HAP-1 (cell line): ENCODE data around the gene WWOX.

Experiments used
- DNase-seq, 2 experiments: peaks; one replicate each; pipeline ENCODE4 v3.0.0-alpha.2; 2016 to 2020; ENCODE audit warnings: low spot score in 2 of 2
- H3K27me3 ChIP-seq: fragments of 250-450 bp; sonication (Bioruptor Pico); 2 replicates; pipeline ENCODE4 v1.5.1; 2020; ENCODE audit warnings: low read depth, mild to moderate bottlenecking, moderate library complexity
- H3K36me3 ChIP-seq: fragments of 250-450 bp; sonication (Bioruptor Pico); replicated peaks from 2 replicates; pipeline ENCODE4 v1.5.1; 2020; ENCODE audit warnings: mild to moderate bottlenecking
- H3K4me1 ChIP-seq: fragments of 250-450 bp; sonication (Bioruptor Pico); 2 replicates; pipeline ENCODE4 v1.5.1; 2020; ENCODE audit warnings: mild to moderate bottlenecking
- H3K4me3 ChIP-seq: fragments of 250-450 bp; sonication (Bioruptor Pico); 2 replicates; pipeline ENCODE4 v1.5.1; 2020; ENCODE audit warnings: mild to moderate bottlenecking, moderate library complexity
- H3K9me3 ChIP-seq: fragments of 250-450 bp; sonication (Bioruptor Pico); 2 replicates; pipeline ENCODE4 v1.5.1; 2020; ENCODE audit warnings: mild to moderate bottlenecking, moderate library complexity
- in situ Hi-C: fragments of 300-500 bp; cut with MboI; formaldehyde crosslinking; loops from 3 replicates; pipeline ENCODE4 v1.14.3; 2020; ENCODE audit warnings: low sequenced_read_pairs, inconsistent platforms, mixed read lengths

WWOX gene

DNA sequence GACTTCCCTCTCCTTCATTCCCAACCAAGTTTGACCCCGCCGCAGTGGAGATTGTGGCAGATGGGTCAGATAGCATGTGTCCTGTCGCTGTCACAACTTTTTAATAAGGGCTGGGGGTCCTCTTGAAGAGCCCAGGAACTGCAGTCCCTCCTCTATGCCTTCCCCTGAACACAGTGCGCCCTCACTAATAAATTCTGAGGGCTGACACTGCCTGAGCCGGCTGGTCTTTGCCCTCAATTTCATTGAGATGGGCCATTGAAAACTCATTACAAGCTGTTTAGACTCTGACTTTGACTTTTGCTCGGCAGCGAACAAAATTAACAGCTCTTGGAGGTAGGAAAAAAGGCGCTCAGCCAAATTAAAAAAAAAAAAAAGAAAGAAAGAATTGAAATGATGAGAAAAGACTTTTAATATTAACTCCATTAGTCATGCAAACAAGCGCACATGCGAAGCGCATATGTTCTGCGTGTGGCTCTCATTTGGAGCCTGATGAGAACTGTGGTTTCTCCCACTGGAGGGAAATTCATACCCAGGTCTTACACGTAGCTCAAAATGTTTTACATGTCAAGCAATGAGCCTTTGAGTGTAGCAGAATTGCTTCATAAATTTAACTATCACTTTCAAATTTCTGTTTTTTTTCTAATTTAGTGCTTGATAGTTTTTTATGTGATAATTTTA, 704.7 kb downstream of the WWOX start:
- Histone ChIP-seq H3K4me1 (no peaks in the 10 kb centered on the region), H3K4me3 (no peak overlapping the region), H3K9me3 (no peaks in the 10 kb centered on the region), H3K27me3 (no peaks in the 10 kb centered on the region), H3K36me3 (no peaks in the 10 kb centered on the region)
- in situ Hi-C loops, result no loop called here
- no peak for DNase-seq

- DNase-seq, result no peak
- H3K36me3 ChIP-seq, result no peaks in the 10 kb centered on the region
- H3K9me3 ChIP-seq, result no peaks in the 10 kb centered on the region
- in situ Hi-C loops, result no loop called here
- H3K4me3 ChIP-seq, result no peak overlapping the region
- no peaks in the 10 kb centered on the region for H3K4me1 ChIP-seq
- H3K27me3 ChIP-seq, result no peaks in the 10 kb centered on the region
Observed at GRCh38 chr16:78805556-78805955, 706.1 kb downstream of the WWOX start.

DNA sequence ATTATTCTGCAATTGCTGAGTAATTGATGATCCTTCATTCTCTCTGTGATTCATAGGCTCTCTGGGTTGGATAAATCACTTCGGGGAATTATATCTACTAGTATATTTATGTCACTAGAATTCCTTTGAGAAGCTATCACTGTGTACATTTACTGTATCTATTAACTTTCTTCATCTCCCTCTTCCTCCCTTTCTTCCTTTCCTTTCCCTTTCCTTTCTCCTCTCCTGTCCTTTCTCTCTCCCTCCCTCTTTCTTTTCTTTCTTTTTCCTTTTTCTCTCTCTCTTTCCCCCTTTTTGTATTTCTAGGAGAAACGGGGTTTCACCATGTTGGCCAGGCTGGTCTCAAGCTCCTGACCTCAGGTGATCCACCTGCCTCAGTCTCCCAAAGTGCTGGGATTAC, 711.8 kb downstream of the WWOX start:
- Histone ChIP-seq H3K4me1 (no peaks in the 10 kb centered on the region), H3K4me3 (no peak overlapping the region), H3K27me3 (no peaks in the 10 kb centered on the region), H3K36me3 (no peaks in the 10 kb centered on the region), H3K9me3 (no peaks in the 10 kb centered on the region)
- in situ Hi-C loops, result no loop called here
- no peak for DNase-seq

GRCh38 chr16:78812582-78812981, 713.1 kb downstream of the WWOX start:
- DNase-seq, result no peak
- in situ Hi-C loops, result no loop called here
- no peaks in the 10 kb centered on the region for H3K4me1 ChIP-seq
- H3K4me3 ChIP-seq, result no peak overlapping the region
- no peaks in the 10 kb centered on the region for H3K9me3 ChIP-seq
- H3K36me3 ChIP-seq, result no peaks in the 10 kb centered on the region
- H3K27me3 ChIP-seq, result no peaks in the 10 kb centered on the region

DNA sequence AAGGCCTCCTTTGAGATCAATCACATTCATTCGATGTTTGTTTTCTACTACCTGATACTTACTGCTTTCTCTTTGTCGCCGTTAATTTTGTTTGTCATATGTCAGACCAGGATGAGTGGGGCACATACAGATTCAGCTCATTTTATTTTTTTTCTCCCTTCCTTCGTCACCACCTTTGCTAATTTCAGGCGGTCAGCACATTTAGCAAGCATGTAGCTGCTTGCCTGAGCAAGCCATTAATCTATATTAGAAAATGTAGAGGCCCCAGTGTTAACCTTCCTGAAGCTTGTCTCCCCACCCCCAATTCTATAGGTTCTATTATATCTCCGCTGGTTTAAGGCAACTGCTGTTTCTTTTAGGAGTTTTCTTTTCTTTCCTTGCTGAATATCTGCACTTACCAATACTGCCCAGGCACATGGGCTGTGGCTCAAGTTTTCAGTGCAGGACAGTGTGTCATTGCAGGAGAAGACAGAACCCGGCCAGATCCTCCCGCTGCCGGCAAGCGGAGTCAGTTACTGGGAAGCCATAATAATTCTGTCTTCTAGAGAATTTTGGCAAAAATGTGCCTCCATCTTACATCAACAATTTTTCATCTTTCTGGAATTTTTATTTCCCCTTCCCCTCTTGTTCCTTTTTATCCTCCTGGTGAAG, 714.3 kb downstream of the WWOX start:
- no peaks in the 10 kb centered on the region for H3K4me1 ChIP-seq
- no peaks in the 10 kb centered on the region for H3K36me3 ChIP-seq
- no peaks in the 10 kb centered on the region for H3K27me3 ChIP-seq
- H3K4me3 ChIP-seq, result no peak overlapping the region
- in situ Hi-C loops, result no loop called here
- H3K9me3 ChIP-seq, result no peaks in the 10 kb centered on the region
- DNase-seq, result no peak

DNA sequence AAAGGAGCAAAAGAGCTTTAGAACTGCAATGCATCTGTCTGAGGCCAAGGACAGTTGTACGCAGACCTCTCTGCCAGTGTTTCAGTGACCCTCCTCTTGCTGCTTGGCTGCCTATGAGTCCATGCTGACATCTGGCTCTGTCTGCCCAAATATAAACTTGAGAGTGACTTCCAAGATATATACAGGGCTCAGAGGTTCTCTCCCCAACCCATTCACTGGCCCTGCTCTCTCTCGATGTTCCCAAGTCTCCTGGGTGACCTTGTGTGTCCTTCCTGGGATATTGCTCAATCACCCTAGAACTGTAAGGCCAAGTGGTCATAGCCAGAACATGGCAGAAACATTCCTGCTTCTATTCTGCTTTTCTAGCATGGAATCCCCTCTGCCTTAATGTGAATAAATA, 716.3 kb downstream of the WWOX start:
- no peaks in the 10 kb centered on the region for H3K27me3 ChIP-seq
- H3K9me3 ChIP-seq, result no peaks in the 10 kb centered on the region
- no peak overlapping the region for H3K4me3 ChIP-seq
- no peaks in the 10 kb centered on the region for H3K36me3 ChIP-seq
- no peaks in the 10 kb centered on the region for H3K4me1 ChIP-seq
- in situ Hi-C loops, result no loop called here
- DNase-seq, result no peak

DNA sequence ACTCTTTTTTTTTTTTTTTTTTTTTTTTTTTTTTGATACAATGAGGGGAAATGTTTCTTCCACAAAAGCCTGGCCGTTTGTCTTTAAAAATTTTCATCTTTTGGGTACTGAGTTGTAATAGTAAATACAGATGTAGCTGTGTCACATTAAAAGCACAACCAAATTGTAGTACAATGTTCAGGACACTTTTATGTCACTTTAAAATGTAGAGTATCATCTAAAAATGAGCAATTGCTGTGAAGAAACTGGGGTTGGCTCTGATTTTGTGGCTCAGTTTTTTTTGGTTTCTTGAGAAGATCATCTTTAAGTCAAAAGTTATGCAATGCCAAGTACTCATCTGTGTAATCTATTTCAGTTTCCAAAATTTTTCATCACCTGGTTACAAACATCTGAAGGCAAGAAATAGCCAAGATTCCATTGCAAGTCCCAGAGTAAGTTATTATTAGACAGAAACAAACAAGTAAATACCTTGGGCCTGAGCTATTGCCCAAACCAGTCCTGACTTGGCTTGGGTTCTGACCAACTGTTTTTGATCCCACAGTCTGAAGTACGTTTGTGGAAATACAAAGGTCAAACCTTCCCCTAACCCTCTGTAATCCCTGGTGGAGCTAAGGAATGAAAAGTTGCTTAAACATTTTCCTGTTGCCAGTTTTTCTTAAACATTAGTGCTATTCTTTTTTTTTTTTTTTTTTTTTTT, 717.2 kb downstream of the WWOX start:
- Histone ChIP-seq H3K4me1 (no peaks in the 10 kb centered on the region), H3K9me3 (no peaks in the 10 kb centered on the region), H3K4me3 (no peak overlapping the region), H3K36me3 (no peaks in the 10 kb centered on the region), H3K27me3 (no peaks in the 10 kb centered on the region)
- in situ Hi-C loops, result no loop called here
- DNase-seq, result no peak

DNA sequence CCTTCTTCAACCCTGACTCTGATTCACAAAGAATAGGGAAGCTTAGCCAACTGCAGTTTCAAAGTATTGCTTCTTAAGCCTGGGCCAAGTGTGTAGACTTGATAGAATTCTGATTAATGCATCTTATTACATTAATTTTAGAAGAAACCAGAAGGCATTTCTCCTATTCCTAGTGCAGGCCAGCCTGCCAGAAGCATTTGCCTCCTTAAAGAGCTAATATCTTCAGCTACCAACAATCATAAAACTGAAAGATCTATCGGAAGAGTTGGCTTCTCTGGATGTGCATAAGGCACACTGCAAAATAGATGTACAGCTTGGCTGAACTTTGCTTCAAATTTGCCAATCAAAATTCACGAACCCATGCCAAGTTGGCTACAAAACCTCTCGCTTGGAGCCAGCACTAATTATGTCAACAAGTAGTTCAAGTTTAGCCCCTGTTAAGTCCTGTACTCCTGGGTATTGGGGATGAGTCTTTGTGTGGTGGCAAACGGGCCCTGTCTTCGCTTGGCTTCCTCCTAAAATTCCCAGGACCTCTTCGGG, 717.8 kb downstream of the WWOX start:
- Histone ChIP-seq H3K36me3 (no peaks in the 10 kb centered on the region), H3K4me3 (no peak overlapping the region), H3K27me3 (no peaks in the 10 kb centered on the region), H3K4me1 (no peaks in the 10 kb centered on the region), H3K9me3 (no peaks in the 10 kb centered on the region)
- no peak for DNase-seq
- in situ Hi-C loops, result no loop called here

GRCh38 chr16:78821335-78821734, 721.9 kb downstream of the WWOX start:
- DNase-seq, result no peak

DNA sequence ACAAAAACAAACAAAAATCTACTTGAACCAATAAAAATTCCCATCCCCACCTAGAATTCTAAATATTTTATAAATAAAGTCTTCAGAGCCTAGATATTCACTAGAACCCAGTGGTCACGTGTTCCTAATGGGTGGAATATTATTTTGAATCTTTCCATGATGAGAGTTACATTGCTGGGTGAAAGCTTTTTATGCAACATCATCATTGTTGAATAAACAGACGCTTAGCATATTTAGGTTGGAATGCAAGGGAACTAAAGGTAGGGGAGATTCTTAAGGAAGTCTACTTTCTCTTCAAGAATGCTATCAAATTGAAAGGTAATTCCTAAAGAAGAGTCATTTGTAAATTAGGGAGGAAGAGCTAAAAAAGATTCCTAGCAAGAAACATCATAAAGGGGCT, 723.1 kb downstream of the WWOX start:
- in situ Hi-C loops, result no loop called here
- no peaks in the 10 kb centered on the region for H3K36me3 ChIP-seq
- H3K4me3 ChIP-seq, result no peak overlapping the region
- H3K9me3 ChIP-seq, result no peaks in the 10 kb centered on the region
- H3K27me3 ChIP-seq, result no peaks in the 10 kb centered on the region
- no peaks in the 10 kb centered on the region for H3K4me1 ChIP-seq
- DNase-seq, result no peak

More at GRCh38 chr16:78821335-78821734, 721.9 kb downstream of the WWOX start:
- Histone ChIP-seq H3K27me3 (no peaks in the 10 kb centered on the region), H3K4me1 (no peaks in the 10 kb centered on the region), H3K4me3 (no peak overlapping the region), H3K36me3 (no peaks in the 10 kb centered on the region), H3K9me3 (no peaks in the 10 kb centered on the region)
- in situ Hi-C loops, result no loop called here

- no peaks in the 10 kb centered on the region for H3K4me1 ChIP-seq
- H3K27me3 ChIP-seq, result no peaks in the 10 kb centered on the region
- in situ Hi-C loops, result no loop called here
- H3K9me3 ChIP-seq, result no peaks in the 10 kb centered on the region
- DNase-seq, result no peak
- H3K36me3 ChIP-seq, result no peaks in the 10 kb centered on the region
- no peak overlapping the region for H3K4me3 ChIP-seq
Observed at GRCh38 chr16:78823027-78823426, 723.6 kb downstream of the WWOX start.

DNA sequence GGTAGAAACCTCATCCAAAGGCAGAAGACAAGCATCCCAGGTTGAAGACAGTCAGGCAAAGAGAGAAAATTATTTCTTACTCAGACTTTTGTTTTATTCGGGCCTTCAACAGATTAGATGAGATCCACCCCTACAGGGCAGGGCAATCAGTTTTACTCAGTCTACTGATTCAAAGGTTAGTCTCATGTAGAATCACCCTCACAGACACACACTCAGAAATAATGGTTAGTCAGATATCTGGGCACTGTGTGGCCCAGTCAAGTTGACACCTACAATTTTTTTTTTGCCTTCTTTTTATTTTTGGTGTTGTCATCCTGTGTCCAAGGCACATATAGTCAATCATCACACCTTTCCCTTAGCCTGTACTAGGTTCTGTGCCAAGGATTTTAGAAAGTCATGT, 729.8 kb downstream of the WWOX start:
- H3K27me3 ChIP-seq, result no peaks in the 10 kb centered on the region
- in situ Hi-C loops, result no loop called here
- no peaks in the 10 kb centered on the region for H3K36me3 ChIP-seq
- H3K4me3 ChIP-seq, result no peak overlapping the region
- H3K4me1 ChIP-seq, result no peaks in the 10 kb centered on the region
- no peaks in the 10 kb centered on the region for H3K9me3 ChIP-seq
- DNase-seq, result no peak

DNA sequence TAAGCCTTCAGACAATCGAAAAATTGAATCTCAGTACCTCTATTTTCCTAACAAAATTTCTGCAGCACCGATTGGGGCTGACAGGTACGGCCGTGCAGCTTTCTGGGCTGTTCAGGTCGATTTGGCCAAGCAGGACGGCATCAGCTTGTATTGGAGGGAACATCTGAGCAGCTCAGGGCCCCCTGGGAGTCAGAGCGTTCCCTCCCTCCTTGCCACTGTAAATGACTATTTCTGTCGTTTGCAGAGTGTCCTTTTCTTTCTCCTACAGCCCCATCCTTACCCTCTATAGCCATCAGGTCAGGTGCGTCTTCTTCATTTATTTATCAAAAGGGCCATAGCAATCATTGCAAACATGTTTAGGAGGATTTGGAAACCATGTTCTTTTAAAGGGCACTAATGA, 731.1 kb downstream of the WWOX start:
- DNase-seq, result no peak
- H3K36me3 ChIP-seq, result no peaks in the 10 kb centered on the region
- no peaks in the 10 kb centered on the region for H3K9me3 ChIP-seq
- no peaks in the 10 kb centered on the region for H3K4me1 ChIP-seq
- in situ Hi-C loops, result no loop called here
- H3K4me3 ChIP-seq, result no peak overlapping the region
- H3K27me3 ChIP-seq, result no peaks in the 10 kb centered on the region

DNA sequence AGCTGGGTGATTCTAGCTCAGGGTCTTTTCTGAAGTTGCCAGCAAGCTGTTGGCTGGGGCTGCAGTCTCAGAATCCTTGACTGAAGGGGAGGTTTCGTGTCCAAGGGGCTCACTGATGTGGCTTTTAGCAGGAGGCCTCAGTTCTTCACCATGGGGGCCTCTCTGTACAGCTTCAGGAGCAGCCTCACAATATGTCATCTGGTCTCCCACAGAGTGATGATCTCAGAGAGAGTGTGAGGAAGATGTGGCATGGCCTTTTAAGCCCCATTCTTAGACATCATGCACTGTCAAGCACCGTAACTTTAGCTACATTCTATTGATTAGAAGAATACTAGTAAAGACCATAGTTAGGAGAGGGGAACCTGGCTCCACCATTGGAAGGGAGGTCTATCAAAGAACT, 732.6 kb downstream of the WWOX start:
- Histone ChIP-seq H3K36me3 (no peaks in the 10 kb centered on the region), H3K4me3 (no peak overlapping the region), H3K4me1 (no peaks in the 10 kb centered on the region), H3K9me3 (no peaks in the 10 kb centered on the region), H3K27me3 (no peaks in the 10 kb centered on the region)
- DNase-seq, result no peak
- in situ Hi-C loops, result no loop called here
